GM21360 (cell line): ENCODE measurements around the gene KIZ.
"Not testable (repeated sequence)": the region's sequence is repeated elsewhere in the genome, so short reads cannot be mapped to it uniquely, and the experiment has no call there.

ENCODE experiments used
- ATAC-seq: cut with Tn5 transposase; IDR thresholded peaks from one replicate; pipeline ENCODE4 v1.9.1; 2021; ENCODE audit warnings: mild to moderate bottlenecking, moderate library complexity; ENCODE audit not compliant: unreplicated experiment

KIZ gene

GRCh38 chr20:21224217-21224616, 98.3 kb downstream of the KIZ start:
- no peak for ATAC-seq

- ATAC-seq: no peak
Observed at GRCh38 chr20:21225215-21225947, 99.5 kb downstream of the KIZ start.

- peak; percentile 76 for ATAC-seq
Observed at GRCh38 chr20:21228511-21228910, 102.6 kb downstream of the KIZ start.

- ATAC-seq: no peak
Observed at GRCh38 chr20:21229163-21229562, 103.3 kb downstream of the KIZ start.

GRCh38 chr20:21230220-21230619, 104.3 kb downstream of the KIZ start:
- no peak for ATAC-seq

GRCh38 chr20:21230686-21231085, 104.8 kb downstream of the KIZ start:
- ATAC-seq: no peak

GRCh38 chr20:21232546-21233280, 106.8 kb downstream of the KIZ start:
- no peak for ATAC-seq

- ATAC-seq: no peak
Observed at GRCh38 chr20:21234324-21234723, 108.4 kb downstream of the KIZ start.

GRCh38 chr20:21234806-21235483, 109.1 kb downstream of the KIZ start:
- ATAC-seq: no peak

- peak; percentile 70 for ATAC-seq
Observed at GRCh38 chr20:21235484-21236445, 109.9 kb downstream of the KIZ start.

GRCh38 chr20:21237956-21238799, 112.3 kb downstream of the KIZ start:
- no peak for ATAC-seq

GRCh38 chr20:21238818-21239536, 113.1 kb downstream of the KIZ start:
- ATAC-seq: no peak

GRCh38 chr20:21240394-21240793, 114.5 kb downstream of the KIZ start:
- ATAC-seq: no peak

GRCh38 chr20:21241406-21241805, 115.5 kb downstream of the KIZ start:
- ATAC-seq: no peak

- no peak for ATAC-seq
Observed at GRCh38 chr20:21243811-21244210, 117.9 kb downstream of the KIZ start.

GRCh38 chr20:21244808-21245207, 118.9 kb downstream of the KIZ start:
- no peak for ATAC-seq

GRCh38 chr20:21246161-21246560, 120.3 kb downstream of the KIZ start:
- ATAC-seq: no peak

- not testable (repeated sequence) for ATAC-seq
Observed at GRCh38 chr20:21247603-21248095, 121.8 kb downstream of the KIZ start.

GRCh38 chr20:21251278-21251677, 125.4 kb downstream of the KIZ start:
- no peak for ATAC-seq
